GM21786 (cell line): ENCODE measurements around the gene BCOR.

Experiments used
- ATAC-seq: cut with Tn5 transposase; IDR thresholded peaks from one replicate; pipeline ENCODE4 v1.9.1; 2021; ENCODE audit not compliant: unreplicated experiment

Gene BCOR

GRCh38 chrX:40099055-40099958, 1.5 kb upstream of the BCOR start:
- ATAC-seq, result peak; percentile 49

GRCh38 chrX:40098264-40099054, 701 bp upstream of the BCOR start:
- ATAC-seq, result no peak

- ATAC-seq, result no peak
These were observed 636 bp downstream of the BCOR start for GRCh38 chrX:40097141-40097503.

- no peak for ATAC-seq
These were observed 1.2 kb downstream of the BCOR start for GRCh38 chrX:40096395-40097091.

- no peak for ATAC-seq
These were observed 2.0 kb downstream of the BCOR start for GRCh38 chrX:40095583-40096394.

- no peak for ATAC-seq
These were observed 2.7 kb downstream of the BCOR start for GRCh38 chrX:40094900-40095582.

- no peak for ATAC-seq
These were observed 3.5 kb downstream of the BCOR start for GRCh38 chrX:40094041-40094899.

GRCh38 chrX:40093586-40093985, 4.2 kb downstream of the BCOR start:
- ATAC-seq, result no peak

- no peak for ATAC-seq
These were observed 4.8 kb downstream of the BCOR start for GRCh38 chrX:40092808-40093435.

GRCh38 chrX:40091691-40092421, 5.9 kb downstream of the BCOR start:
- ATAC-seq, result no peak

- no peak for ATAC-seq
These were observed 6.8 kb downstream of the BCOR start for GRCh38 chrX:40090961-40091360.

GRCh38 chrX:40090050-40090804, 7.5 kb downstream of the BCOR start:
- no peak for ATAC-seq

GRCh38 chrX:40088803-40089540, 8.8 kb downstream of the BCOR start:
- no peak for ATAC-seq

GRCh38 chrX:40088299-40088625, 9.5 kb downstream of the BCOR start:
- ATAC-seq, result no peak

- ATAC-seq, result no peak
These were observed 10.1 kb downstream of the BCOR start for GRCh38 chrX:40087425-40088298.
